ENCODE measurements around the gene HDGF. TPM values are rescaled to one million over a fixed set of nuclear protein-coding genes. Genes with fewer than 3 reads are reported as not detected.

HDGF gene
- total RNA-seq, 2 experiments from 2014 or later = 232 to 235 TPM

GRCh38 chr1:156708218-156708661 is 43.2 kb downstream of the HDGF start:
- no peak for DNase-seq
- ChIA-PET CTCF (interaction anchor here (0.9 to 13.0 kb wide), 10 partner anchors 16 to 184 kb away, joined by 3 to 271 read pairs (median 9); partner anchors contain the start of genes INSRR, ISG20L2 and METTL25B), POLR2A (interaction anchor here (0.9 to 1.1 kb wide), 2 partner anchors 8 to 13 kb away, joined by 3 to 4 read pairs; no protein-coding TSS in a partner anchor)
- Mint-ChIP-seq H3K9me3 (no peaks in the 10 kb centered on the region), H3K27me3 (peaks cover 17% of the 10 kb centered on the region), H3K4me1 (ENCODE audit: low read depth) (peaks cover 34% of the 10 kb centered on the region), H3K4me3 (no peak overlapping the region), H3K36me3 (ENCODE audit: low read depth) (no peaks in the 10 kb centered on the region), H3K27ac (no peak overlapping the region)
- TF ChIP-seq CTCF (IDR thresholded peaks at IDR 0.05) = no peak
- intact Hi-C loops (cut with micrococcal nuclease) = no loop called here
- no peak for ATAC-seq

DNA sequence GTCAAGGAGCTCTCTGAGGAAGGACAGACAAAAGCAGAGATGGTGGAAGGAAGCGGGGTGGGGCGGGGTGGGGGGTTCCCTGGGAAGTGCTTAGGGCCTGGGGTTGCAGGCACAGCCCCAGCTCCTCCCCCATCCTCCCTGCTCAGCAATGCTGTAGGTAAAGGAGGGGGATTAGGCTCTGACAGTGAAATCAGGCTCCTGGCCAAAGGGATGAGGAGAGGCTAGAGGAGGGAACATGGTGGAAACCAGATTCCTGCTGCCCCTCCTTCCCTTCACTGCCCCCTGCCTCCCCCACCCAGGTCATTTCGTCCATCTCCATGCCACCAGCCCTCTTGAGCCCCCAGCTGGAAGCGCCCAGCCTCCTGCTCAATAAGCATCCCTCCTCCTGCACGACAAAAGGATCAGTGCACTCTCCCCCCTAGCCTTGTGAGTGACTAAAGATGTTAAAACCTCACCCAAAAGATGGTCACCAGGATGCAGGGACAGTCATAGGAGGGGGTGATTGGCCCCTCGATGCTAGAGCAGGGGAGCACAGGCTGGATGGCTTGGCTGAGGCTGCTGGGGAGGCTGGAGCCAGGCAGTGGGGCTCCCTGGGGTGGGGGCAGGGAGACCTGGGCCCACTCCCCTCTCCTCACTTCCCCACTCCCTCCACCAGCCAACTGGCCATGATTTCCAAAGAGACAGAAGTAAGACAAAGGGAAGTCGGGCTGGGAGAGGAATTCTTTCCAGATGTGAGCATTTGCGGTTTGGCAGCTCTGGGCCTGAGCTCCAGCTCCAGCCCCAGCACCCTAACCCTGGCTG is 43.9 kb downstream of the HDGF start:
- Mint-ChIP-seq H3K27me3 (peaks cover 19% of the 10 kb centered on the region), H3K27ac (no peak overlapping the region), H3K9me3 (no peaks in the 10 kb centered on the region), H3K4me3 (no peak overlapping the region), H3K4me1 (ENCODE audit: low read depth) (peaks cover 34% of the 10 kb centered on the region), H3K36me3 (ENCODE audit: low read depth) (no peaks in the 10 kb centered on the region)
- POLR2A ChIA-PET = interaction anchor here (0.6 to 1.1 kb wide), 5 partner anchors 8 to 107 kb away, joined by 3 to 4 read pairs (median 3); no protein-coding TSS in a partner anchor
- CTCF ChIA-PET = interaction anchor here (0.8 to 13.0 kb wide), 19 partner anchors 8 to 182 kb away, joined by 3 to 271 read pairs (median 10); partner anchors contain the start of genes INSRR, ISG20L2 and METTL25B
- ATAC-seq (peak; percentile 80), DNase-seq (peak; percentile 44)
- intact Hi-C loops (cut with micrococcal nuclease) = no loop called here
- TF ChIP-seq CTCF (IDR thresholded peaks at IDR 0.05) = no peak

DNA sequence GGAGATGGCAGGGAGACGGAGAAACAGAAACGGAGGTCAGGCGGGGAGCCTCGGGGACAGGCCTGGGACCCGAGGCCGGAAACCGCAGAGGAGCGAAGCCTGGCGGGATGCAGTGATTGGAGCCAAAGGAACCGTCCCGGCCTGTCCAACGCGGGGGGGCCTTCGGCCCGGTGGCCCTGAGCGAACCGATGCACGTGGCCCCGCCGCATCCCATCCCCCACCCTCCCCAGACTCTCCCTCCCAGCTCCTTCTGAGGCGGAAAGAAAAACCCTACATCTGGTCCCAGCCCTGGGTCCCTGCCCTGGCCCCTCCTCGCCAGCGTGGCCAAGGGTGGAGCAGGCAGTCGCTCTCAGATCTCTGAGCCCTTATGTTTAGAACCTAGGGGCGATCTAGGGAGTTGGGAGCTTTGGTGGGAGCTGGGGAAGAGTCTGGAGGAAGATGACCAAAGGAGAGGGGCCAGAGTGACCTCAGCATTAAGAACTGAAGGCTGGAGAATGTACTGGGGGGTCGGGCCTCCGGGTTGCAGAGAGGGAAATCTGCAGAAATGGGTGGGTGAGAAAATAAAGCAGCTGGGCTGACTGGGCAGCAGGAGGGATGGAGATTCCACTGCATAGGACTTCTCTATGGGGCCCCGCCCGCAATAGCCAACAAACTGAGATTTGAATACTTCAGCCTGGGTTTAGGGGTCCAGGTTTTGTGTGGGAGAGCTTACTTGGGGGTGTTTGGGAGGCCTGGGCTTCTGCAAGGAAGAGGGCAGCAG is 44.6 kb downstream of the HDGF start:
- Mint-ChIP-seq H3K9me3 (no peaks in the 10 kb centered on the region), H3K4me1 (ENCODE audit: low read depth) (peaks cover 34% of the 10 kb centered on the region), H3K4me3 (peak overlapping the region; percentile 75), H3K27ac (peak overlapping the region; percentile 30), H3K27me3 (peaks cover 19% of the 10 kb centered on the region), H3K36me3 (ENCODE audit: low read depth) (no peaks in the 10 kb centered on the region)
- intact Hi-C loops (cut with micrococcal nuclease) = no loop called here
- POLR2A ChIA-PET = interaction anchor here (0.6 to 2.5 kb wide), 10 partner anchors 10 to 115 kb away, joined by 3 to 12 read pairs (median 3); partner anchors contain the start of genes MRPL24 and NAXE
- CTCF ChIA-PET = interaction anchor here (0.7 to 13.0 kb wide), 32 partner anchors 8 to 205 kb away, joined by 3 to 271 read pairs (median 6); partner anchors contain the start of genes INSRR, ISG20L2 and METTL25B
- TF ChIP-seq CTCF (IDR thresholded peaks at IDR 0.05) = no peak
- peak; percentile 2 for ATAC-seq
- DNase-seq = no peak

- H3K4me3 Mint-ChIP-seq = peak overlapping the region; percentile 75
Observed at GRCh38 chr1:156705918-156706656, 45.4 kb downstream of the HDGF start.

More at GRCh38 chr1:156705918-156706656, 45.4 kb downstream of the HDGF start:
- H3K9me3 Mint-ChIP-seq = no peaks in the 10 kb centered on the region
- peaks cover 19% of the 10 kb centered on the region for H3K27me3 Mint-ChIP-seq
- peak overlapping the region; percentile 75 for H3K27ac Mint-ChIP-seq
- H3K36me3 Mint-ChIP-seq (ENCODE audit: low read depth) = no peaks in the 10 kb centered on the region
- CTCF ChIA-PET = interaction anchor here (0.7 to 13.0 kb wide), 29 partner anchors 8 to 206 kb away, joined by 3 to 271 read pairs (median 9); partner anchors contain the start of genes INSRR, ISG20L2, METTL25B and PRCC
- ATAC-seq = peak; percentile 67
- peaks cover 34% of the 10 kb centered on the region for H3K4me1 Mint-ChIP-seq (ENCODE audit: low read depth)
- POLR2A ChIA-PET = interaction anchor here (0.5 to 2.5 kb wide), 13 partner anchors 13 to 214 kb away, joined by 3 to 12 read pairs (median 3); partner anchors contain the start of genes MRPL24 and NAXE
- TF ChIP-seq CTCF (IDR thresholded peaks at IDR 0.05) = peak; percentile 99
- intact Hi-C loops (cut with micrococcal nuclease) = no loop called here
- peak; percentile 87 for DNase-seq

All from activated CD8-positive, alpha-beta T cell treated with anti-CD3 and anti-CD28 coated beads for 36 hours (primary cell).